Loucy (cell line): ENCODE measurements around the gene CTIF.

ENCODE experiments used
- CTCF ChIP-seq: fragments of 200-600 bp; sonication (generic); conservative IDR thresholded peaks from 2 replicates; pipeline ENCODE4 v1.5.1; 2014; ENCODE audit warnings: mild to moderate bottlenecking, antibody characterized with exemption, low read length
- EZH2phosphoT487 ChIP-seq: fragments of 200-600 bp; IDR thresholded peaks from 2 replicates; pipeline ENCODE4 v1.6.1; 2018; ENCODE audit warnings: antibody characterized with exemption, mild to moderate bottlenecking, moderate library complexity, borderline replicate concordance

GRCh38 chr18:48597110-48597509 is 58.3 kb downstream of the CTIF start:
- TF ChIP-seq EZH2phosphoT487 (no peak), CTCF (no peak)
